ENCODE data around the gene L2HGDH. TPM values are rescaled to one million over a fixed set of nuclear protein-coding genes. Genes with fewer than 3 reads are reported as not detected.

Gene L2HGDH
- total and polyA plus RNA-seq, 2 of the 4 experiments (the other 2 are of a cell fraction) = 3.1 to 3.8 TPM

- H3K14ac ChIP-seq (replicated peaks; ENCODE audit: low read depth, low read length) = no peak overlapping the region
- no peak overlapping the region for H3K9ac ChIP-seq (ENCODE audit: low read depth, low read length)
- 0% methylated on average over 1 of the region's 3 CpGs; no CpG with 5 or more reads in 1 of the 2 experiments for WGBS, 2 experiments (ENCODE audit: extremely low coverage in 2 of 2, insufficient read length in 1 of 2)
- 0 out of 3 replicates have a peak overlapping the region, but pooled peaks have one; percentile 8 for H2BK15ac ChIP-seq (ENCODE audit: low read depth, low read length)
- H3K4ac ChIP-seq (ENCODE audit: low read depth, low read length) = no peak overlapping the region
- H4K91ac ChIP-seq (ENCODE audit: insufficient read depth, low read depth, low read length) = no peak overlapping the region
- no peaks in the 10 kb centered on the region for H3K27me3 ChIP-seq (ENCODE audit: control insufficient read depth, insufficient read depth, low read length)
- H3K18ac ChIP-seq (ENCODE audit: low read depth, low read length) = no peak overlapping the region
- intact Hi-C loops (cut with micrococcal nuclease) (no loop called here), dilution Hi-C loops (cut with HindIII; ENCODE audit: low sequenced_read_pairs, unreplicated experiment) (no loop called here), in situ Hi-C loops (cut with MboI; ENCODE audit: low sequenced_read_pairs) (no loop called here)
- H4K20me1 ChIP-seq (ENCODE audit: insufficient read depth, low read length) = no peaks in the 10 kb centered on the region
- H3K4me2 ChIP-seq (ENCODE audit: low read depth, low read length) = no peak overlapping the region
- no peak overlapping the region for H2AK9ac ChIP-seq (replicated peaks; ENCODE audit: low read depth, low read length, poor library complexity)
- no peak overlapping the region for H2BK120ac ChIP-seq (ENCODE audit: low read depth, low read length)
- TF ChIP-seq CTCF (conservative IDR thresholded peaks at IDR 0.05; ENCODE audit: low read depth, low read length) (no peak), MAZ (IDR thresholded peaks at IDR 0.05; ENCODE audit: borderline replicate concordance, low read depth, low read length) (no peak), POLR2A (IDR thresholded peaks at IDR 0.05; ENCODE audit: low read depth, low read length) (no peak), CEBPB (IDR thresholded peaks at IDR 0.05; ENCODE audit: low read depth, low read length) (peak; percentile 86)
- POLR2A ChIA-PET (ENCODE audit: unreplicated experiment) = no interaction called here
- peaks cover 6% of the 10 kb centered on the region for H3K9me1 ChIP-seq (ENCODE audit: insufficient read depth, low read length)
- DNase-seq (peak; percentile 86), ATAC-seq (ENCODE audit: low read depth) (peak; percentile 52)
- CTCF ChIA-PET = interaction anchor here (0.7 to 2.4 kb wide), 2 partner anchors 9 to 13 kb away, joined by 3 to 5 read pairs; no protein-coding TSS in a partner anchor
- H3K56ac ChIP-seq (ENCODE audit: extremely low read depth, insufficient read depth, low read length) = no peak overlapping the region
- H4K8ac ChIP-seq (ENCODE audit: low read depth in 2 of 2, low read length in 2 of 2) = no peak overlapping the region
- no peak overlapping the region for H2AFZ ChIP-seq (replicated peaks; ENCODE audit: low read length, poor library complexity)
- H2BK20ac ChIP-seq (ENCODE audit: low read depth, low read length) = no peak overlapping the region
- H3K27ac ChIP-seq (ENCODE audit: insufficient read depth, low read length) = no peak overlapping the region
- BruUV-seq (replicated peaks) = no TSS peak
- peaks cover 0 to 12% of the 10 kb centered on the region in 2 experiments; a peak in 2 of 4 replicates for H3K79me1 ChIP-seq (ENCODE audit: low read depth in 1 of 2, low read length in 2 of 2)
- H3K36me3 ChIP-seq (ENCODE audit: control insufficient read depth, insufficient read depth, low read length) = no peaks in the 10 kb centered on the region
- no peak overlapping the region for H4K5ac ChIP-seq (ENCODE audit: low read depth, low read length)
- no peak overlapping the region for H2AK5ac ChIP-seq (ENCODE audit: low read depth, low read length)
- no peak overlapping the region for H2BK5ac ChIP-seq (ENCODE audit: low read depth, low read length, poor library complexity, severe bottlenecking)
- H3K9me3 ChIP-seq (ENCODE audit: control insufficient read depth, insufficient read depth, low read length) = no peaks in the 10 kb centered on the region
- no peak overlapping the region for H3K23ac ChIP-seq (ENCODE audit: low read depth, low read length)
- H3K4me1 ChIP-seq (ENCODE audit: control insufficient read depth, insufficient read depth, low read length) = peaks cover 14% of the 10 kb centered on the region
- H3K4me3 ChIP-seq (ENCODE audit: insufficient read depth, low read depth, low read length) = no peak overlapping the region
These were observed 21.0 kb upstream of the L2HGDH start for GRCh38 chr14:50333014-50333509.

Measured in IMR-90 (cell line).